ENCODE data around the gene SORL1.

The SORL1 gene

DNA sequence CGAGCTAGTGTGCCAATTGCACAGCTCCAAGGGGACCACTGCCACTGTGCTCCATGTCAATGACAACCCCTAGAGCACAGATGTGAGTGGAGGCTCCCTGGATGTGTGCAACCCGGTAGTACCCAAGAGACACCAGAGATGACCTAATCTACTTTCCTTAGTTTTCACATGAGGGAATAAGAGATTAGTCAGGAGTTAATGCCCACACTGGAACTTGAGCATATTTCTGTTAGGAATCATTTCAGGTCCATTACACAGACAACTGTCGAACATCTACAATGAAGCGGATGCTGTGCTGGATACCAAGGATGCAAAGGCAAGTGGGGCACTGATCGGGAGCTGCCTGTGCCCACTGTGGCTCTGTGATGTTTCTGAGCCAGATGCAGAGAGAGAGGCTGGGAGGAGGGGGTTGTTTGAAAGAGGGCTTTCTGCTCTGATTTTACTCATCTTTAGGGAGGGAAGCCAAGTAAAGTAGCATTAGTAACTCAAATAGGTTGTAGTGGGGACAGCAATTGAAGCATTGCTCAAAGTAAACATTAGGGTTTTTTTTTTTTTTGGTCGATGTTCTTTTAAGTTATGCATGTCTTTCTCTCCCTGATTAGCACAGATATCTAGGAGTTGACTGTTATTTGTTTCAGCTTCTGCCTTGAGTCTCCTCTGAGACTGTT lies 83.1 kb downstream of the SORL1 start:
- H3K36me3 ChIP-seq (ENCODE audit: insufficient read depth, low read length) = peaks cover 83% of the 10 kb centered on the region
- no peaks in the 10 kb centered on the region for H3F3A ChIP-seq (ENCODE audit: low read depth)
- peaks cover 26% of the 10 kb centered on the region for H3K4me1 ChIP-seq (ENCODE audit: insufficient read depth, low read length, poor library complexity, severe bottlenecking)
- H3K4me3 ChIP-seq (ENCODE audit: low read length, poor library complexity, severe bottlenecking) = no peak overlapping the region
- H3K4me2 ChIP-seq (ENCODE audit: low read depth, low read length, poor library complexity, severe bottlenecking) = no peak overlapping the region
- H3K27me3 ChIP-seq (ENCODE audit: insufficient read depth, low read length, poor library complexity, severe bottlenecking) = no peaks in the 10 kb centered on the region
- no peaks in the 10 kb centered on the region for H3K9me2 ChIP-seq (replicated peaks; ENCODE audit: low read depth, low read length)
- no peak for TF ChIP-seq EZH2phosphoT487 (IDR thresholded peaks at IDR 0.05; ENCODE audit: borderline replicate concordance)
- TF ChIP-seq, protein P1, sequence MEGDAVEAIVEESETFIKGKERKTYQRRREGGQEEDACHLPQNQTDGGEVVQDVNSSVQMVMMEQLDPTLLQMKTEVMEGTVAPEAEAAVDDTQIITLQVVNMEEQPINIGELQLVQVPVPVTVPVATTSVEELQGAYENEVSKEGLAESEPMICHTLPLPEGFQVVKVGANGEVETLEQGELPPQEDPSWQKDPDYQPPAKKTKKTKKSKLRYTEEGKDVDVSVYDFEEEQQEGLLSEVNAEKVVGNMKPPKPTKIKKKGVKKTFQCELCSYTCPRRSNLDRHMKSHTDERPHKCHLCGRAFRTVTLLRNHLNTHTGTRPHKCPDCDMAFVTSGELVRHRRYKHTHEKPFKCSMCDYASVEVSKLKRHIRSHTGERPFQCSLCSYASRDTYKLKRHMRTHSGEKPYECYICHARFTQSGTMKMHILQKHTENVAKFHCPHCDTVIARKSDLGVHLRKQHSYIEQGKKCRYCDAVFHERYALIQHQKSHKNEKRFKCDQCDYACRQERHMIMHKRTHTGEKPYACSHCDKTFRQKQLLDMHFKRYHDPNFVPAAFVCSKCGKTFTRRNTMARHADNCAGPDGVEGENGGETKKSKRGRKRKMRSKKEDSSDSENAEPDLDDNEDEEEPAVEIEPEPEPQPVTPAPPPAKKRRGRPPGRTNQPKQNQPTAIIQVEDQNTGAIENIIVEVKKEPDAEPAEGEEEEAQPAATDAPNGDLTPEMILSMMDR (conservative IDR thresholded peaks at IDR 0.05; ENCODE audit: low read length) = no peak
- H3K9me3 ChIP-seq (ENCODE audit: insufficient read depth, low read depth, low read length) = peaks cover 7% of the 10 kb centered on the region
- peaks cover 5% of the 10 kb centered on the region; the same call in 1 of the 2 replicates for H3K79me2 ChIP-seq (ENCODE audit: insufficient read depth, low read length)
- H2AFZ ChIP-seq (ENCODE audit: low read length) = no peak overlapping the region
- no peaks in the 10 kb centered on the region for H4K20me1 ChIP-seq (ENCODE audit: insufficient read depth, low read length, poor library complexity, severe bottlenecking)
- no peak overlapping the region for H3K9ac ChIP-seq (ENCODE audit: low read depth, low read length, poor library complexity, severe bottlenecking)

DNA sequence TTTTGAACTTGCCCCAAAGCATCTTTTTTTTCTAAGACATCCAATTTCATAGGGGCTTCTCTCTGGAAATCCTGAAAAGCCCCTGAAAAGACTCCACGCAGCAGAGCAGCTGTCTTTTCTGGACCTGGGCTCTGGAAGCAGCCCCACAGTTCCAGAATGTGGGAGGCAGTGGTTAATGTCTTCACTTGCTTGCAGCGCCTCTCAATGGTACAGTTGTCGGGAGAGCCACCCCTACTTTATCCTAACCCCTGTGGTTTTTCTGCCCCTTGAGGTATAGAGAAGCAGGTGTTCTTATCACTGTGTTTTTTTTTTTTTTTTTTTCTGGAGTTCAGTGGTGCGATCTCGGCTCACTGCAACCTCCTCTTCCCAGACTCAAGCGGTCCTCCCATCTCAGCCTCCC lies 84.0 kb downstream of the SORL1 start:
- Histone ChIP-seq H3F3A (ENCODE audit: low read depth) (no peaks in the 10 kb centered on the region), H3K9me2 (replicated peaks; ENCODE audit: low read depth, low read length) (no peaks in the 10 kb centered on the region), H3K79me2 (ENCODE audit: insufficient read depth, low read length) (peaks cover 3% of the 10 kb centered on the region; the same call in 1 of the 2 replicates), H2AFZ (ENCODE audit: low read length) (no peak overlapping the region), H3K4me1 (ENCODE audit: insufficient read depth, low read length, poor library complexity, severe bottlenecking) (peaks cover 33% of the 10 kb centered on the region), H3K36me3 (ENCODE audit: insufficient read depth, low read length) (peaks cover 78% of the 10 kb centered on the region), H3K9me3 (ENCODE audit: insufficient read depth, low read depth, low read length) (no peaks in the 10 kb centered on the region), H3K4me2 (ENCODE audit: low read depth, low read length, poor library complexity, severe bottlenecking) (no peak overlapping the region), H3K27me3 (ENCODE audit: insufficient read depth, low read length, poor library complexity, severe bottlenecking) (no peaks in the 10 kb centered on the region), H4K20me1 (ENCODE audit: insufficient read depth, low read length, poor library complexity, severe bottlenecking) (no peaks in the 10 kb centered on the region), H3K9ac (ENCODE audit: low read depth, low read length, poor library complexity, severe bottlenecking) (no peak overlapping the region), H3K4me3 (ENCODE audit: low read length, poor library complexity, severe bottlenecking) (no peak overlapping the region)
- TF ChIP-seq, protein P1 (conservative IDR thresholded peaks at IDR 0.05; ENCODE audit: low read length) = no peak
- no peak for TF ChIP-seq EZH2phosphoT487 (IDR thresholded peaks at IDR 0.05; ENCODE audit: borderline replicate concordance)

DNA sequence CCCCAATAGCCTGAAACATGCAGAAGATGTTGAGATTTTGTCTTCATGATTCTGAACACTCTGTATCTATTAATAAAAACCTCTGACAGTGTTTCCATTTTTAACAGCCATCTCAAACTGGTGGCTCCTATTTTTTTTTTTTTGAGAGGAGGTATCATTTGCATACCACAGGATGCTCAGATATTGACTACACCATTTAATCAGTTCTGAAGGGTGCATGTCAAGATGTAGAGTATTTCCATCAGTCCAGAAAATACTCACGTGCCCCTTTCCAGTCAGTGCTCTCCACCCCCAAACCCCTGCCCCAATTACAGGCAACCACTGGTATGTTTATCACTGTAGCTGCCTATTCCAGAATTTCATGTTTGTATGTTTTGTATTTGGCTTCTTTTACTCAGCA lies 85.9 kb downstream of the SORL1 start:
- Histone ChIP-seq H3F3A (ENCODE audit: low read depth) (no peaks in the 10 kb centered on the region), H3K27me3 (ENCODE audit: insufficient read depth, low read length, poor library complexity, severe bottlenecking) (no peaks in the 10 kb centered on the region), H3K79me2 (ENCODE audit: insufficient read depth, low read length) (peaks cover 3% of the 10 kb centered on the region; the same call in 1 of the 2 replicates), H3K9me2 (replicated peaks; ENCODE audit: low read depth, low read length) (no peaks in the 10 kb centered on the region), H2AFZ (ENCODE audit: low read length) (no peak overlapping the region), H4K20me1 (ENCODE audit: insufficient read depth, low read length, poor library complexity, severe bottlenecking) (no peaks in the 10 kb centered on the region), H3K36me3 (ENCODE audit: insufficient read depth, low read length) (peaks cover 73% of the 10 kb centered on the region; the same call in 1 of the 2 replicates), H3K9ac (ENCODE audit: low read depth, low read length, poor library complexity, severe bottlenecking) (no peak overlapping the region), H3K4me1 (ENCODE audit: insufficient read depth, low read length, poor library complexity, severe bottlenecking) (peaks cover 33% of the 10 kb centered on the region), H3K4me3 (ENCODE audit: low read length, poor library complexity, severe bottlenecking) (no peak overlapping the region), H3K4me2 (ENCODE audit: low read depth, low read length, poor library complexity, severe bottlenecking) (no peak overlapping the region), H3K9me3 (ENCODE audit: insufficient read depth, low read depth, low read length) (no peaks in the 10 kb centered on the region)
- no peak for TF ChIP-seq EZH2phosphoT487 (IDR thresholded peaks at IDR 0.05; ENCODE audit: borderline replicate concordance)
- TF ChIP-seq, protein P1 (conservative IDR thresholded peaks at IDR 0.05; ENCODE audit: low read length) = no peak

All from Loucy (cell line).